ENCODE measurements around the gene KCNA2.

KCNA2 gene

GRCh38 chr1:110602466-110602865, 3.7 kb downstream of the KCNA2 start:
- no peak for DNase-seq (ENCODE audit: low spot score)

GRCh38 chr1:110601332-110601731, 4.8 kb downstream of the KCNA2 start:
- no peak for DNase-seq (ENCODE audit: low spot score)

- DNase-seq (ENCODE audit: low spot score) = no peak
Observed at GRCh38 chr1:110600716-110601115, 5.4 kb downstream of the KCNA2 start.

- DNase-seq (ENCODE audit: low spot score) = no peak
Observed at GRCh38 chr1:110597966-110598365, 8.2 kb downstream of the KCNA2 start.

- no peak for DNase-seq (ENCODE audit: low spot score)
Observed at GRCh38 chr1:110596312-110596711, 9.8 kb downstream of the KCNA2 start.

- no peak for DNase-seq (ENCODE audit: low spot score)
Observed at GRCh38 chr1:110595353-110595710, 10.8 kb downstream of the KCNA2 start.

- DNase-seq (ENCODE audit: low spot score) = no peak
Observed at GRCh38 chr1:110594456-110595352, 11.5 kb downstream of the KCNA2 start.

- no peak for DNase-seq (ENCODE audit: low spot score)
Observed at GRCh38 chr1:110593902-110594301, 12.3 kb downstream of the KCNA2 start.

GRCh38 chr1:110591956-110592355, 14.2 kb downstream of the KCNA2 start:
- no peak for DNase-seq (ENCODE audit: low spot score)

GRCh38 chr1:110588991-110589390, 17.2 kb downstream of the KCNA2 start:
- no peak for DNase-seq (ENCODE audit: low spot score)

- DNase-seq (ENCODE audit: low spot score) = no peak
Observed at GRCh38 chr1:110588486-110588885, 17.7 kb downstream of the KCNA2 start.

GRCh38 chr1:110587906-110588305, 18.3 kb downstream of the KCNA2 start:
- no peak for DNase-seq (ENCODE audit: low spot score)

- DNase-seq (ENCODE audit: low spot score) = no peak
Observed at GRCh38 chr1:110585481-110585880, 20.7 kb downstream of the KCNA2 start.

- no peak for DNase-seq (ENCODE audit: low spot score)
Observed at GRCh38 chr1:110584045-110584444, 22.1 kb downstream of the KCNA2 start.

GRCh38 chr1:110583505-110583904, 22.7 kb downstream of the KCNA2 start:
- no peak for DNase-seq (ENCODE audit: low spot score)

- no peak for DNase-seq (ENCODE audit: low spot score)
Observed at GRCh38 chr1:110582378-110582777, 23.8 kb downstream of the KCNA2 start.

- no peak for DNase-seq (ENCODE audit: low spot score)
Observed at GRCh38 chr1:110581682-110582145, 24.4 kb downstream of the KCNA2 start.

GRCh38 chr1:110580244-110580643, 25.9 kb downstream of the KCNA2 start:
- DNase-seq (ENCODE audit: low spot score) = no peak

- DNase-seq (ENCODE audit: low spot score) = no peak
Observed at GRCh38 chr1:110579460-110579859, 26.7 kb downstream of the KCNA2 start.

GRCh38 chr1:110576441-110576840, 29.7 kb downstream of the KCNA2 start:
- no peak for DNase-seq (ENCODE audit: low spot score)

- DNase-seq (ENCODE audit: low spot score) = no peak
Observed at GRCh38 chr1:110573314-110573713, 32.8 kb downstream of the KCNA2 start.

GRCh38 chr1:110572751-110573150, 33.4 kb downstream of the KCNA2 start:
- no peak for DNase-seq (ENCODE audit: low spot score)

GRCh38 chr1:110570901-110571300, 35.3 kb downstream of the KCNA2 start:
- no peak for DNase-seq (ENCODE audit: low spot score)

- DNase-seq (ENCODE audit: low spot score) = no peak
Observed at GRCh38 chr1:110570307-110570706, 35.9 kb downstream of the KCNA2 start.

Measured in D341Med (cell line).